OCI-LY1 (cell line): Measurements from ENCODE around the gene SRRM2.

Experiments used
- EZH2 ChIP-seq: fragments of 200-600 bp; sonication (generic), shearing (Covaris generic); IDR thresholded peaks from 2 replicates; pipeline ENCODE4 v1.8.0; 2017; ENCODE audit warnings: borderline replicate concordance, mixed run types, mild to moderate bottlenecking, antibody characterized with exemption, low read length, moderate library complexity, mixed read lengths
- TF ChIP-seq, protein P1 (sequence below): fragments of 200-600 bp; sonication (generic), shearing (Covaris generic); IDR thresholded peaks from 2 replicates; pipeline ENCODE4 v1.5.1; 2017; ENCODE audit warnings: mild to moderate bottlenecking, antibody characterized with exemption, low read length, moderate library complexity, mixed read lengths

DNA sequence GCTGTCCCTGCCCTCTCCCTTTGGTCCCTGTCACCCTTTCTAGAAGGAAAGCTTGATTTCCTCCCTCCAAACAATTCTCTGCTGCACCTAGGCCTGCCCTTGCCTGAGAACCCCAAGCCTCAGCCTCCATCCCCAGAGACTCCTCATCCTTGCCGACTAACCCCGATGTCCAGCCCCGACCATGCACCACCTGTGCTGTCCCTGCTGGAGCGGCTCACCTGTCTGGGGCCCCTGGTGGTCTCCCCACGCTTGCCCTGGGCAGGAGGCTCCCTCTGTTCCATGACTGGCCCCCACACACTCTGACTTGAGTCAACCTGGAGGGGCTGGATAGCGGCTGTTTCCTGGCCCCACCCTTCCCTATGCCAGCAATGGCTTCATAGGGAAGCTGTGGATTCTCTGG is 12.0 kb upstream of the SRRM2 start:
- TF ChIP-seq, protein P1, sequence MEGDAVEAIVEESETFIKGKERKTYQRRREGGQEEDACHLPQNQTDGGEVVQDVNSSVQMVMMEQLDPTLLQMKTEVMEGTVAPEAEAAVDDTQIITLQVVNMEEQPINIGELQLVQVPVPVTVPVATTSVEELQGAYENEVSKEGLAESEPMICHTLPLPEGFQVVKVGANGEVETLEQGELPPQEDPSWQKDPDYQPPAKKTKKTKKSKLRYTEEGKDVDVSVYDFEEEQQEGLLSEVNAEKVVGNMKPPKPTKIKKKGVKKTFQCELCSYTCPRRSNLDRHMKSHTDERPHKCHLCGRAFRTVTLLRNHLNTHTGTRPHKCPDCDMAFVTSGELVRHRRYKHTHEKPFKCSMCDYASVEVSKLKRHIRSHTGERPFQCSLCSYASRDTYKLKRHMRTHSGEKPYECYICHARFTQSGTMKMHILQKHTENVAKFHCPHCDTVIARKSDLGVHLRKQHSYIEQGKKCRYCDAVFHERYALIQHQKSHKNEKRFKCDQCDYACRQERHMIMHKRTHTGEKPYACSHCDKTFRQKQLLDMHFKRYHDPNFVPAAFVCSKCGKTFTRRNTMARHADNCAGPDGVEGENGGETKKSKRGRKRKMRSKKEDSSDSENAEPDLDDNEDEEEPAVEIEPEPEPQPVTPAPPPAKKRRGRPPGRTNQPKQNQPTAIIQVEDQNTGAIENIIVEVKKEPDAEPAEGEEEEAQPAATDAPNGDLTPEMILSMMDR = no peak
- no peak for TF ChIP-seq EZH2
